OCI-LY7 (cell line): ENCODE results near the gene LRRC7.

Source experiments
- EZH2phosphoT487 ChIP-seq: fragments of 200-600 bp; sonication (generic); IDR thresholded peaks from 2 replicates; pipeline ENCODE4 v1.6.1; 2018; ENCODE audit warnings: low read depth, borderline replicate concordance, mild to moderate bottlenecking, mixed run types, antibody characterized with exemption, low read length, moderate library complexity, mixed read lengths
- TF ChIP-seq, protein P1 (sequence below): fragments of 200-600 bp; sonication (generic); conservative IDR thresholded peaks from 2 replicates; pipeline ENCODE4 v1.5.1; 2014; ENCODE audit warnings: mild to moderate bottlenecking, antibody characterized with exemption, low read length, moderate library complexity, mixed read lengths

DNA sequence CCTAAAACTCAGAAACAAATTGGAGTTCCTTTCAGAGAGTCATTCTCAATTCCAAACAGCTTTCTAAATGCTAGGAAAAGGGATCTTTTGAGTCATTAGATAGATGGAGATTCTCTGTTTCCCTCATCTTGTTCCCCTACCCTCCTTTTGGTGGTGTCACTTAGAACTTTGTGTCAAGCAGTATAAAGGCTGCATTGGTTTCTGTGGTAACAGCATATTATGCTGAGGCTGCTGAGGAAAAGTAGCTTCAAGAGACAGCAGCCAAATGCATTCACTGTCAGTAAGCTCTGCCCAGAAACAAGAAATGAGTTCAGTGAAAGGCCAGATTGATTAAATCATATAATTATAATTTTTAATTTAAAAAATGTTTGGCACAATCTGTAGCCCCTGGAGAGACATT, 493.5 kb downstream of the LRRC7 start:
- TF ChIP-seq, protein P1, sequence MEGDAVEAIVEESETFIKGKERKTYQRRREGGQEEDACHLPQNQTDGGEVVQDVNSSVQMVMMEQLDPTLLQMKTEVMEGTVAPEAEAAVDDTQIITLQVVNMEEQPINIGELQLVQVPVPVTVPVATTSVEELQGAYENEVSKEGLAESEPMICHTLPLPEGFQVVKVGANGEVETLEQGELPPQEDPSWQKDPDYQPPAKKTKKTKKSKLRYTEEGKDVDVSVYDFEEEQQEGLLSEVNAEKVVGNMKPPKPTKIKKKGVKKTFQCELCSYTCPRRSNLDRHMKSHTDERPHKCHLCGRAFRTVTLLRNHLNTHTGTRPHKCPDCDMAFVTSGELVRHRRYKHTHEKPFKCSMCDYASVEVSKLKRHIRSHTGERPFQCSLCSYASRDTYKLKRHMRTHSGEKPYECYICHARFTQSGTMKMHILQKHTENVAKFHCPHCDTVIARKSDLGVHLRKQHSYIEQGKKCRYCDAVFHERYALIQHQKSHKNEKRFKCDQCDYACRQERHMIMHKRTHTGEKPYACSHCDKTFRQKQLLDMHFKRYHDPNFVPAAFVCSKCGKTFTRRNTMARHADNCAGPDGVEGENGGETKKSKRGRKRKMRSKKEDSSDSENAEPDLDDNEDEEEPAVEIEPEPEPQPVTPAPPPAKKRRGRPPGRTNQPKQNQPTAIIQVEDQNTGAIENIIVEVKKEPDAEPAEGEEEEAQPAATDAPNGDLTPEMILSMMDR = no peak
- TF ChIP-seq EZH2phosphoT487 = no peak
